Ovary (tissue), 3 donors: ENCODE measurements around the gene NEDD4L.

ENCODE experiments used
- EP300 ChIP-seq: sonication (generic); formaldehyde crosslinking; IDR thresholded peaks from one replicate; pipeline ENCODE4 v1.6.1; 2017; ENCODE audit warnings: antibody characterized with exemption
- TF ChIP-seq, protein P1 (sequence below), 3 donors: fragments of 450-650 bp in 2 of 3; fragments of 200-600 bp in 1 of 3; IDR thresholded peaks; one replicate each; pipeline versions ENCODE4 v1.5.1 to v1.8.0; 2016 to 2022; ENCODE audit warnings: antibody characterized with exemption in 3 of 3, mild to moderate bottlenecking in 1 of 3
- donor health status: DM: no; HTN: no; CAD: no.

DNA sequence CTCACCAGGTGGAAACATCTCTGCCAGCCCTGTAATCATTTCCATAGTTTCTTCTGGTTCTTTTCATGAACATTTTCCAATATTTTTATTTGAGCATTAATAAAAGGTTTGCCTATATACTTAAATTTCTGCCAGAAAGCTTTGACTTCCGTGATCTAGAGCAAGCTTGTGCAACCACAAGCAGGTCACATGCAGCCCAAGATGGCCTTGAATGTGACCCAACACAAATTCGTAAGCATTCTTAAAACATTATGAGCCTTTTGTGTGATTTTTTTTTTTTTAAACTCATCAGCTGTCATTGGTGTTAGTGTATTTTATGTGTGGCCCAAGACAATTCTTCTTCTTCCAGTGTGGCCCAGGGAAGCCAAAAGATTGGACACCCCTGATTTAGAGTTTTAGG, 51.6 kb downstream of the NEDD4L start:
- TF ChIP-seq, protein P1, sequence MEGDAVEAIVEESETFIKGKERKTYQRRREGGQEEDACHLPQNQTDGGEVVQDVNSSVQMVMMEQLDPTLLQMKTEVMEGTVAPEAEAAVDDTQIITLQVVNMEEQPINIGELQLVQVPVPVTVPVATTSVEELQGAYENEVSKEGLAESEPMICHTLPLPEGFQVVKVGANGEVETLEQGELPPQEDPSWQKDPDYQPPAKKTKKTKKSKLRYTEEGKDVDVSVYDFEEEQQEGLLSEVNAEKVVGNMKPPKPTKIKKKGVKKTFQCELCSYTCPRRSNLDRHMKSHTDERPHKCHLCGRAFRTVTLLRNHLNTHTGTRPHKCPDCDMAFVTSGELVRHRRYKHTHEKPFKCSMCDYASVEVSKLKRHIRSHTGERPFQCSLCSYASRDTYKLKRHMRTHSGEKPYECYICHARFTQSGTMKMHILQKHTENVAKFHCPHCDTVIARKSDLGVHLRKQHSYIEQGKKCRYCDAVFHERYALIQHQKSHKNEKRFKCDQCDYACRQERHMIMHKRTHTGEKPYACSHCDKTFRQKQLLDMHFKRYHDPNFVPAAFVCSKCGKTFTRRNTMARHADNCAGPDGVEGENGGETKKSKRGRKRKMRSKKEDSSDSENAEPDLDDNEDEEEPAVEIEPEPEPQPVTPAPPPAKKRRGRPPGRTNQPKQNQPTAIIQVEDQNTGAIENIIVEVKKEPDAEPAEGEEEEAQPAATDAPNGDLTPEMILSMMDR (IDR thresholded peaks at IDR 0.05) = no peak
- no peak for TF ChIP-seq EP300
